Measurements from ENCODE around the gene COL27A1.

- TF ChIP-seq CTCF (IDR thresholded peaks at IDR 0.05) (no peak), POLR2A (IDR thresholded peaks at IDR 0.05) (no peak), POLR2AphosphoS5 (IDR thresholded peaks at IDR 0.05) (no peak), EP300 (IDR thresholded peaks at IDR 0.05) (no peak)
Measured at GRCh38 chr9:114349713-114350480, 194.6 kb downstream of the COL27A1 start.
